ENCODE measurements around the gene FBH1. TPM values are rescaled to one million over a fixed set of nuclear protein-coding genes. Genes with fewer than 3 reads are reported as not detected.

Gene FBH1
- total RNA-seq, 1 experiment from 2014 or later = 22.0 TPM

GRCh38 chr10:5894403-5894802 lies 4.4 kb downstream of the FBH1 start:
- POLR2A ChIA-PET (ENCODE audit: unreplicated experiment) = no interaction called here
- H4K20me1 ChIP-seq (ENCODE audit: low read length) = 0 out of 2 replicates have a peak, but pooled peaks cover 4% of the 10 kb centered on the region
- intact Hi-C loops (cut with micrococcal nuclease) = no loop called here

GRCh38 chr10:5894873-5895272 lies 4.8 kb downstream of the FBH1 start:
- Histone ChIP-seq H3K4me3 (ENCODE audit: low read length) (no peak overlapping the region), H3K9me3 (ENCODE audit: low read length) (no peaks in the 10 kb centered on the region), H3K4me1 (ENCODE audit: insufficient read depth, low read length) (peaks cover 4% of the 10 kb centered on the region; the same call in 1 of the 2 replicates), H3K9me2 (replicated peaks; ENCODE audit: low read length) (no peaks in the 10 kb centered on the region), H3K27ac (ENCODE audit: low read length) (no peak overlapping the region), H3K4me2 (ENCODE audit: low read length) (no peak overlapping the region), H3K9ac (ENCODE audit: low read length) (no peak overlapping the region), H3K27me3 (ENCODE audit: low read length) (no peaks in the 10 kb centered on the region), H3K36me3 (ENCODE audit: low read depth, low read length) (no peaks in the 10 kb centered on the region), H4K20me1 (ENCODE audit: low read length) (0 out of 2 replicates have a peak, but pooled peaks cover 4% of the 10 kb centered on the region), H2AFZ (ENCODE audit: low read length) (no peak overlapping the region), H3F3A (ENCODE audit: low read length, unreplicated experiment) (no peaks in the 10 kb centered on the region), H3K79me2 (ENCODE audit: low read length) (peaks cover 26% of the 10 kb centered on the region)
- TF ChIP-seq CTCF (conservative IDR thresholded peaks at IDR 0.05; ENCODE audit: low read depth, low read length) = no peak
- TF ChIP-seq EZH2phosphoT487 (IDR thresholded peaks at IDR 0.05; ENCODE audit: borderline replicate concordance, low read length) = no peak
- no peak for TF ChIP-seq EZH2 (IDR thresholded peaks at IDR 0.05; ENCODE audit: low read length, unreplicated experiment)
- ATAC-seq = no peak
- intact Hi-C loops (cut with micrococcal nuclease) = no loop called here
- no TSS peak for BruUV-seq (replicated peaks)
- no peak for DNase-seq
- POLR2A ChIA-PET (ENCODE audit: unreplicated experiment) = no interaction called here
- CTCF ChIA-PET = no interaction called here

More at GRCh38 chr10:5894403-5894802, 4.4 kb downstream of the FBH1 start:
- Histone ChIP-seq H3K27me3 (ENCODE audit: low read length) (no peaks in the 10 kb centered on the region), H3K79me2 (ENCODE audit: low read length) (peaks cover 26% of the 10 kb centered on the region), H3K9me2 (replicated peaks; ENCODE audit: low read length) (no peaks in the 10 kb centered on the region), H2AFZ (ENCODE audit: low read length) (no peak overlapping the region), H3F3A (ENCODE audit: low read length, unreplicated experiment) (no peaks in the 10 kb centered on the region), H3K4me3 (ENCODE audit: low read length) (no peak overlapping the region), H3K9me3 (ENCODE audit: low read length) (no peaks in the 10 kb centered on the region), H3K4me2 (ENCODE audit: low read length) (no peak overlapping the region), H3K4me1 (ENCODE audit: insufficient read depth, low read length) (peaks cover 4% of the 10 kb centered on the region; the same call in 1 of the 2 replicates), H3K27ac (ENCODE audit: low read length) (no peak overlapping the region), H3K9ac (ENCODE audit: low read length) (no peak overlapping the region), H3K36me3 (ENCODE audit: low read depth, low read length) (no peaks in the 10 kb centered on the region)
- no peak for TF ChIP-seq EZH2 (IDR thresholded peaks at IDR 0.05; ENCODE audit: low read length, unreplicated experiment)
- CTCF ChIA-PET = no interaction called here
- no TSS peak for BruUV-seq (replicated peaks)
- DNase-seq (no peak), ATAC-seq (no peak)

GRCh38 chr10:5895365-5895764 lies 5.3 kb downstream of the FBH1 start:
- Histone ChIP-seq H3F3A (ENCODE audit: low read length, unreplicated experiment) (no peaks in the 10 kb centered on the region), H4K20me1 (ENCODE audit: low read length) (0 out of 2 replicates have a peak, but pooled peaks cover 4% of the 10 kb centered on the region), H2AFZ (ENCODE audit: low read length) (no peak overlapping the region), H3K4me2 (ENCODE audit: low read length) (no peak overlapping the region), H3K27me3 (ENCODE audit: low read length) (no peaks in the 10 kb centered on the region), H3K36me3 (ENCODE audit: low read depth, low read length) (no peaks in the 10 kb centered on the region), H3K9me3 (ENCODE audit: low read length) (no peaks in the 10 kb centered on the region), H3K27ac (ENCODE audit: low read length) (no peak overlapping the region), H3K4me3 (ENCODE audit: low read length) (no peak overlapping the region), H3K9ac (ENCODE audit: low read length) (no peak overlapping the region), H3K79me2 (ENCODE audit: low read length) (peaks cover 26% of the 10 kb centered on the region), H3K4me1 (ENCODE audit: insufficient read depth, low read length) (peaks cover 4% of the 10 kb centered on the region; the same call in 1 of the 2 replicates), H3K9me2 (replicated peaks; ENCODE audit: low read length) (no peaks in the 10 kb centered on the region)
- TF ChIP-seq EZH2 (IDR thresholded peaks at IDR 0.05; ENCODE audit: low read length, unreplicated experiment) (no peak), EZH2phosphoT487 (IDR thresholded peaks at IDR 0.05; ENCODE audit: borderline replicate concordance, low read length) (no peak), CTCF (conservative IDR thresholded peaks at IDR 0.05; ENCODE audit: low read depth, low read length) (no peak)
- POLR2A ChIA-PET (ENCODE audit: unreplicated experiment) = no interaction called here
- DNase-seq = no peak
- intact Hi-C loops (cut with micrococcal nuclease) = no loop called here
- no peak for ATAC-seq
- CTCF ChIA-PET = no interaction called here
- BruUV-seq (replicated peaks) = no TSS peak
